ENCODE data around the gene DNAJC1. TPM values are rescaled to one million over a fixed set of nuclear protein-coding genes. Genes with fewer than 3 reads are reported as not detected.

Gene DNAJC1
- total and polyA plus RNA-seq, 10 of the 15 experiments (the other 5 are each of a cell fraction or from before 2014, with no cell fraction given), result 2.5 to 39.3 (median 20.4) TPM

GRCh38 chr10:21707498-21707897 lies 296.0 kb downstream of the DNAJC1 start:
- H3K9me3 ChIP-seq (replicated peaks; ENCODE audit: control insufficient read depth, insufficient read depth, low read length), result no peaks in the 10 kb centered on the region
- no peak for FAIRE-seq
- peaks cover 21% of the 10 kb centered on the region for H3K79me2 ChIP-seq (ENCODE audit: control insufficient read depth, insufficient read depth, low read length)
- 97% methylated on average over 3 of the region's 3 CpGs for WGBS (ENCODE audit: insufficient coverage, insufficient replicate concordance, low lambda C conversion rate, missing lambda C conversion rate)
- H3K4me1 ChIP-seq (ENCODE audit: control insufficient read depth, insufficient read depth, low read length), result peaks cover 34% of the 10 kb centered on the region
- RAD21 ChIA-PET (ENCODE audit: unreplicated experiment), result interaction anchor here (0.6 to 1.6 kb wide), 2 partner anchors 17 to 246 kb away, joined by 3 to 7 read pairs; no protein-coding TSS in a partner anchor
- no peak overlapping the region for H3K4me2 ChIP-seq (ENCODE audit: control insufficient read depth, insufficient read depth)
- ATAC-seq, result no peak
- no peaks in the 10 kb centered on the region for H3K27me3 ChIP-seq (replicated peaks in 1 of 2; ENCODE audit: control insufficient read depth in 2 of 2, insufficient read depth in 2 of 2, low read length in 1 of 2)
- POLR2A ChIA-PET, result interaction anchor here (0.6 to 0.9 kb wide), 2 partner anchors 58 to 182 kb away, joined by 3 to 5 read pairs; no protein-coding TSS in a partner anchor
- in situ Hi-C loops (cut with MboI) (no loop called here), intact Hi-C loops (cut with micrococcal nuclease; ENCODE audit: unreplicated experiment) (no loop called here)
- H3K4me3 ChIP-seq, result no peak overlapping the region
- peaks cover 4% of the 10 kb centered on the region for H4K20me1 ChIP-seq (ENCODE audit: control insufficient read depth, insufficient read depth)
- CTCF ChIA-PET, result interaction anchor here (0.8 to 1.4 kb wide), 5 partner anchors 12 to 361 kb away, joined by 3 to 7 read pairs (median 5); no protein-coding TSS in a partner anchor
- SMC1A ChIA-PET (ENCODE audit: uncharacterized antibody, unreplicated experiment), result interaction anchor here (1.5 to 1.8 kb wide), 2 partner anchors 18 to 175 kb away, joined by 3 to 5 read pairs; no protein-coding TSS in a partner anchor
- no TSS peak for BruUV-seq (replicated peaks)
- no peak overlapping the region for H2AFZ ChIP-seq (ENCODE audit: control insufficient read depth, low read depth, low read length)
- DNase-seq (ENCODE audit: low read depth, low spot score), result no peak
- TF ChIP-seq RBBP5 (conservative IDR thresholded peaks at IDR 0.05) (no peak), SRF (IDR thresholded peaks at IDR 0.05; ENCODE audit: low read depth in 2 of 2, low read length in 2 of 2) (no peak), IKZF2 (IDR thresholded peaks at IDR 0.05) (no peak), BCLAF1 (IDR thresholded peaks at IDR 0.05) (no peak), CHD1 (IDR thresholded peaks at IDR 0.05; ENCODE audit: low read depth, low read length) (no peak), CTCF (IDR thresholded peaks at IDR 0.05 in 2 of 3, conservative IDR thresholded peaks at IDR 0.05 in 1 of 3; ENCODE audit: control insufficient read depth in 2 of 3, extremely low read depth in 1 of 3, insufficient read depth in 1 of 3, low read depth in 3 of 3, low read length in 3 of 3) (no peak), ZNF687 (IDR thresholded peaks at IDR 0.05) (no peak), ZNF207 (IDR thresholded peaks at IDR 0.05; ENCODE audit: borderline replicate concordance) (no peak), ZNF592 (IDR thresholded peaks at IDR 0.05) (no peak), RELA (IDR thresholded peaks at IDR 0.05; ENCODE audit: borderline replicate concordance, partially characterized antibody) (no peak)
- no peak overlapping the region for H3K27ac ChIP-seq (ENCODE audit: control insufficient read depth, insufficient read depth)
- H3K36me3 ChIP-seq (ENCODE audit: control insufficient read depth in 2 of 2, insufficient read depth in 2 of 2, low read length in 1 of 2), result peaks cover 0 to 9% of the 10 kb centered on the region in 2 experiments; a peak in 2 of 4 replicates
- H3K9ac ChIP-seq (ENCODE audit: control insufficient read depth, insufficient read depth, low read length), result no peak overlapping the region

Measured in GM12878 (cell line).